ENCODE data around the gene PWWP2B.

PWWP2B gene

DNA sequence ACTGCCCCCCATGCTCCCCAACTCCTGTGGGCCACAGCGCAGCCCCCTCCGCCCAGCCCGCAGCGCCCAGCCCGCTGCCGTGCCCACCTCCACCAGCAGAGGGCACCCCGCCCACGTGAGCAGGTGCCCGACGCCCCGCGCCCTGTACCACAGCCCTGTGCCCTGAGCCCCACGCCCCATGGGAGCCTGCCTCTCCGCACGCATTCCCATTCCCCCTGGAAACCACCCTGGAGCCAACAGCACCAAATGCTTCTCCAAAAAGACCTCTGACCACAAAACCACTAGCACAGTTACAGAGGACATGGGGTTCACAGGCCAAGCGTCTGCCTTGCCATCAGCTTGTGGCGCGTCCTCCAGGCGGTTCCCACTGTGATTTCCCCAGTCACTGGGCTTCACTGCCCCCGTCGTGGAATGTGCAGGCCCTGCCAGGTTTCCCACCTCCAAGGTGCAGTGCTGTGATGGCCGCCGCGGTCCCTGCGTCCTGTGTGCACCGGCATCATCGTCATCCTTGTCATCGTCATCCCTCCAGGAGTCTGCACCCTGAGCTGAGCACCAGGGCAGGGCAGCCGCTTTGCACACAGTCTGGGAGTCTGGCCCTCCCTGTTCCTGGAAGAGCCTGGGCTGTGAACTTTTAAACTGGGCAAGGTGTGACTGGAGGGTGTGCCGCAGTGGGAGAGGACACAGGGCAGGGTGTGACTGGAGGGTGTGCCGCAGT is 61.7 kb downstream of the PWWP2B start:
- Histone ChIP-seq H3K27ac (ENCODE audit: low read depth, low read length) (no peak overlapping the region), H3K79me2 (ENCODE audit: control insufficient read depth, insufficient read depth, low read length, unreplicated experiment) (no peaks in the 10 kb centered on the region), H2AFZ (ENCODE audit: low read length, unreplicated experiment) (no peak overlapping the region), H3K4me1 (ENCODE audit: control insufficient read depth, insufficient read depth, low read length, unreplicated experiment) (peaks cover 5% of the 10 kb centered on the region), H3K4me3 (ENCODE audit: low read depth, low read length) (no peak overlapping the region), H3K36me3 (ENCODE audit: insufficient read depth, low read length) (no peaks in the 10 kb centered on the region), H3K27me3 (ENCODE audit: insufficient read depth, low read length) (no peaks in the 10 kb centered on the region)

GRCh38 chr10:132459301-132460003 is 62.5 kb downstream of the PWWP2B start:
- Histone ChIP-seq H3K36me3 (ENCODE audit: insufficient read depth, low read length) (no peaks in the 10 kb centered on the region), H3K27ac (ENCODE audit: low read depth, low read length) (no peak overlapping the region), H3K79me2 (ENCODE audit: control insufficient read depth, insufficient read depth, low read length, unreplicated experiment) (no peaks in the 10 kb centered on the region), H2AFZ (ENCODE audit: low read length, unreplicated experiment) (no peak overlapping the region), H3K4me3 (ENCODE audit: low read depth, low read length) (no peak overlapping the region), H3K27me3 (ENCODE audit: insufficient read depth, low read length) (no peaks in the 10 kb centered on the region), H3K4me1 (ENCODE audit: control insufficient read depth, insufficient read depth, low read length, unreplicated experiment) (peaks cover 5% of the 10 kb centered on the region)

DNA sequence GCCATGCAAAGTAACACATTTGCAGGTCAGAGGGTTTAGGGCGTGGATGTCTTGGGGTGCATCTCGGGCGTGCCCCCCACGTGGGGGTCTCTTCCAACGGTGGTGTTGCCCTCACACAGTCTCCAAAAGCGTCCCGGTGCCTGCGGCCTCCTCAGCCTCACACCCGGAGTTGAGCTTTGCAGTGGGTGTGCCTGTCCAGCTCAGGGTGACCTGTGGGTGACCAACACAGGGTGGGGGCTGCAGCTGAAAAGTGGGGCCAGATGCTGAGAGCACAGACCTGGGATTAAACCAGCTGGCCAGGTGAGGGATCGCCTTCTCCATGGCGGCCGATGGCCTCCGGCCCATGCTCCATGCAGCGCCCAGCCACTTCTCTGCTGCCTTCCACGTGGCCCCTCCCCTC is 63.1 kb downstream of the PWWP2B start:
- Histone ChIP-seq H3K4me3 (ENCODE audit: low read depth, low read length) (no peak overlapping the region), H3K27ac (ENCODE audit: low read depth, low read length) (no peak overlapping the region), H3K36me3 (ENCODE audit: insufficient read depth, low read length) (no peaks in the 10 kb centered on the region), H3K27me3 (ENCODE audit: insufficient read depth, low read length) (no peaks in the 10 kb centered on the region), H3K79me2 (ENCODE audit: control insufficient read depth, insufficient read depth, low read length, unreplicated experiment) (no peaks in the 10 kb centered on the region), H3K4me1 (ENCODE audit: control insufficient read depth, insufficient read depth, low read length, unreplicated experiment) (peaks cover 5% of the 10 kb centered on the region), H2AFZ (ENCODE audit: low read length, unreplicated experiment) (no peak overlapping the region)

DNA sequence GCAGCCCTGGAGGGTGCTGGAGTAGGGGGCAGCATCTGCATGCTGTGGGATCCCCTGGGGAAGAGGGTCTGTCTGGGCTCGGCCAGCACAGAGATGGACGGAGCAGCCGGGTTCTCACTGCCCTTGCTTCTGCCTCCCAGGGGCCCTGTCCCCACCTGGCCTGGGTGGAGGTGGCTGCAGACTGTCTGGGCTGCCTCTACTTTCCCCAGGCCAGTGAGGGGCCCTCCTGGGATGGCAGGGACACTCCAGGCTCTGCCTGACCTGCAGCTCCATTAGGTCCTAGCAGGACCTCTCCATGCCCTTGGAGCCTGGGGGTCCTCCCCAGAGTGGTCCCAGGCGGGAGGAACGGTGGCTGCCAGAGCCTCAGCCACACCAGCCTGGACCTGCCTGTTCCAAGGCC is 63.7 kb downstream of the PWWP2B start:
- Histone ChIP-seq H3K27ac (ENCODE audit: low read depth, low read length) (no peak overlapping the region), H3K27me3 (ENCODE audit: insufficient read depth, low read length) (no peaks in the 10 kb centered on the region), H3K4me3 (ENCODE audit: low read depth, low read length) (no peak overlapping the region), H3K36me3 (ENCODE audit: insufficient read depth, low read length) (no peaks in the 10 kb centered on the region), H3K4me1 (ENCODE audit: control insufficient read depth, insufficient read depth, low read length, unreplicated experiment) (peaks cover 5% of the 10 kb centered on the region), H3K79me2 (ENCODE audit: control insufficient read depth, insufficient read depth, low read length, unreplicated experiment) (no peaks in the 10 kb centered on the region), H2AFZ (ENCODE audit: low read length, unreplicated experiment) (no peak overlapping the region)

DNA sequence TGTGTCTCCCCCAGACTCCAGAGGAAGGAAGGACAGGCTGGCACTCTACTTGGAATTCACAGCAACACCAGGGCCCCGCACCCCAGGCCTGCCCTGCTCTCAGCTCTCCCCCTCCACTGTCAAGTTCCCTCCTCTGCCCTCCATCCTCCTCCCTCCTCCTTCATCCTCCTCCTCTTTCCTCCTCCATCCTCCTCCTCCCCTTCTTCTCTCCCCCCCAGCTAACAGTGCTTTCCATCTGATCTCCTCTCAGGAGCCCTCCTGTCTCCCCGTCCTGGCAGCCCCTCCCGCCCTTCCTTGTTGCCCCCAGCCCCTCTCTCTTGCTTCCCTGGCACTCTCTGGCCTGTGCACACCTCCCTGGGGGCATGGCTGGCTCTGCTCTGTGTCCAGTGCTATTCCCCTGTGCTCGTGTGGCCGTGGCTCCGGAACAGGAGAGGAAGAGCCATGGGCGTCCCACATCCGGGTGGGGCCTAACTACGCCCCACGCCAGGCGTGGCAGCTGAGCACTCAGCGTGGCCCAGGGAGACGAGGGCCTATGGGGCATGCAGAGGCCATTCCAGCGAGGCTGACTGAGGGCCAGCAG is 64.2 kb downstream of the PWWP2B start:
- H3K27ac ChIP-seq (ENCODE audit: low read depth, low read length) = no peak overlapping the region
- no peak overlapping the region for H2AFZ ChIP-seq (ENCODE audit: low read length, unreplicated experiment)
- no peaks in the 10 kb centered on the region for H3K36me3 ChIP-seq (ENCODE audit: insufficient read depth, low read length)
- no peaks in the 10 kb centered on the region for H3K27me3 ChIP-seq (ENCODE audit: insufficient read depth, low read length)
- H3K4me1 ChIP-seq (ENCODE audit: control insufficient read depth, insufficient read depth, low read length, unreplicated experiment) = peaks cover 5% of the 10 kb centered on the region
- H3K4me3 ChIP-seq (ENCODE audit: low read depth, low read length) = no peak overlapping the region
- no peaks in the 10 kb centered on the region for H3K79me2 ChIP-seq (ENCODE audit: control insufficient read depth, insufficient read depth, low read length, unreplicated experiment)

GRCh38 chr10:132461683-132462231 is 64.8 kb downstream of the PWWP2B start:
- Histone ChIP-seq H3K27me3 (ENCODE audit: insufficient read depth, low read length) (no peaks in the 10 kb centered on the region), H2AFZ (ENCODE audit: low read length, unreplicated experiment) (no peak overlapping the region), H3K36me3 (ENCODE audit: insufficient read depth, low read length) (no peaks in the 10 kb centered on the region), H3K4me1 (ENCODE audit: control insufficient read depth, insufficient read depth, low read length, unreplicated experiment) (peaks cover 5% of the 10 kb centered on the region), H3K4me3 (ENCODE audit: low read depth, low read length) (no peak overlapping the region), H3K79me2 (ENCODE audit: control insufficient read depth, insufficient read depth, low read length, unreplicated experiment) (no peaks in the 10 kb centered on the region), H3K27ac (ENCODE audit: low read depth, low read length) (no peak overlapping the region)

GRCh38 chr10:132462463-132463332 is 65.7 kb downstream of the PWWP2B start:
- H3K27ac ChIP-seq (ENCODE audit: low read depth, low read length) = no peak overlapping the region
- no peaks in the 10 kb centered on the region for H3K36me3 ChIP-seq (ENCODE audit: insufficient read depth, low read length)
- H3K4me3 ChIP-seq (ENCODE audit: low read depth, low read length) = no peak overlapping the region
- no peak overlapping the region for H2AFZ ChIP-seq (ENCODE audit: low read length, unreplicated experiment)
- H3K4me1 ChIP-seq (ENCODE audit: control insufficient read depth, insufficient read depth, low read length, unreplicated experiment) = peaks cover 5% of the 10 kb centered on the region
- no peaks in the 10 kb centered on the region for H3K27me3 ChIP-seq (ENCODE audit: insufficient read depth, low read length)
- no peaks in the 10 kb centered on the region for H3K79me2 ChIP-seq (ENCODE audit: control insufficient read depth, insufficient read depth, low read length, unreplicated experiment)

DNA sequence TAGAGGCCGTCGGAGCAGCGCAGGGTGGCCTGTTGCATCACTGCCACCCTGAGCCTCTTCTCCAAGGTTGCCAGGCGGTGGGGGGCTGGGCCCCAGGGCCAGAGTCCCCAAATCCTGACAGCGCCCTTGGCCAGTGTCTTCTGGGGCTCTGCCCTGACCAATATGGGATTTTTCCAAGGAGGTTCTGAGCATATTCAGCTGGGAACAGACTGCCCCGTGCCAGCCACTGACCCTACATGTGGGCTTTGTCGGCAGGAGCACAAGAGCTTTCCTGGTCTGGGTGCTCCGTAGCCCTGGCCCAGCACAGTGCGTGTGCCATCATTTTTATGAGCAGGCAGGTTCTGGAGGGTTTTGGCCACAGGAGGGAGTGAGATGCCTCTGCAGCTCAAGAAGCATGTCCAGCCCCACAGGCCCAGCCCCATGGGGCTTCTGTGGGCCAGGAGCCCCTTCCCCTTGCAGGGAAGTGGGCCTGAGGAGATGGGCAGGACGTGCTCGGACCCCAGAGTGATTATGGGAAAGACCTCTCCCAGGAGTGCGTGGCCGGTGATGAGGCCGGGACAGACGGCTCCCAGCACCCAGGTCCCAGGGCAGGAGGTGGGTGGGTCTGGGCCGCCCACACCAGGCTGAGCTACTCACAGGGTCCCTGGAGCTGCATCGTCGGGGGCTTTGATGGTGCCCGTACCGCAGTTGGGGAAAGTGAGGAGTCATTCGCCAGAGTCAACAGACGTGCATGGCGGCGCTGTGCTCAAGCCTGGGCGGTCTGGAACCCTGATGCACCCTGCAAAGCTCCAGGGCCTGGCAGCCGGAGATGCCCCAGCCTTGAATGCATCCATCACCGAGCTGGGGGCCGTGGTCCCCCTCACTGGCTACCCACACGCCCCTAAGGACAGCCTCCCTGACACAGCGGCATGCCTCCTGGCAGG is 66.6 kb downstream of the PWWP2B start:
- peaks cover 5% of the 10 kb centered on the region for H3K4me1 ChIP-seq (ENCODE audit: control insufficient read depth, insufficient read depth, low read length, unreplicated experiment)
- H2AFZ ChIP-seq (ENCODE audit: low read length, unreplicated experiment) = peak overlapping the region; percentile 30
- no peaks in the 10 kb centered on the region for H3K79me2 ChIP-seq (ENCODE audit: control insufficient read depth, insufficient read depth, low read length, unreplicated experiment)
- no peaks in the 10 kb centered on the region for H3K27me3 ChIP-seq (ENCODE audit: insufficient read depth, low read length)
- no peak overlapping the region for H3K4me3 ChIP-seq (ENCODE audit: low read depth, low read length)
- H3K36me3 ChIP-seq (ENCODE audit: insufficient read depth, low read length) = no peaks in the 10 kb centered on the region
- H3K27ac ChIP-seq (ENCODE audit: low read depth, low read length) = no peak overlapping the region

DNA sequence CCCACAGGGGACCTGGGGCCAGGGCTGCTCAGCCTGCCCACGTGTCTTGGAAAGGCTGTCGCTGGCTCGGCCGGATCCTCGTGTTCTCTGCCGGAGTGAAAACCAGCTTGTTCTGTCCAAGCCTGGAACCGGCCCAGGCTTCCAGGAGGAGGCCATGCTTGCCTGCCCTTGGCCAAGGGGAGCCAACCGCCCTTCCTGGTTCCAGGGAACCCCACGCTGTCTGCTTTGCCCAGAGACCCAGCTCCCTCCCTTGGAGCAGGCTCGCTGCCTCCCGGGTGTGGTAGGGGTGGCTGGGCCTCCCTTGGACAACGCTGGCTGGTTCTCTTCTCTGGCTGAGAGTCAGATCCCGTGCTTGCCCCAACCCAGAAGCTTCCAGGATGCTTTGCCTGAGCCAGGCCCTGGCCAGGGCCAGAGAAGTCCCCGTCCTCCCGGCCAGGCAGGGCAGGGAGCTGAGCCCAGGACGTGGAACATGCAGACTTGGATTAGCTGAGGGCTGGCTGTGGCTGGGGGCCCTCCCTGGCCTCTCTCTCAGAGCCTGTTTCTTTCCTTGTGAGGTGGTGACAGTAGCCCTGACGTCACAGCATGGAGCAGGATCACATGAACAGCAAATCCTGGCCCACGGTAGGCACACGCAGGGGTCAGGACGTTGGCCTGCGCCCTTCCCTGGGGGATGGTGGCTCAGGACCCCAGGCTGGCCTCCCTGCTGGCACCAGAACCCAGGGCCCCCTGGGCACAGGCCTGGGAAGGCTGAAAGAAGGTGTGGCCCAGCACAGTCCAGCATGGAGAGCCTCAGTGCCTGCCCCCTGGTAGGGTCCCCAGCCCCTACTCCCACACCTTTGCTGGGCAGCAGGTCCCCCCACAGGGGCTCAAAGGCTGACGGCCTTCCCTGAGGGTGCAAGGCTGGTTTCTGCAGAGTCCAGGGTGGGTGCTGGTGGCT is 67.5 kb downstream of the PWWP2B start:
- Histone ChIP-seq H3K36me3 (ENCODE audit: insufficient read depth, low read length) (no peaks in the 10 kb centered on the region), H3K4me1 (ENCODE audit: control insufficient read depth, insufficient read depth, low read length, unreplicated experiment) (peaks cover 5% of the 10 kb centered on the region), H3K27ac (ENCODE audit: low read depth, low read length) (no peak overlapping the region), H3K27me3 (ENCODE audit: insufficient read depth, low read length) (no peaks in the 10 kb centered on the region), H3K79me2 (ENCODE audit: control insufficient read depth, insufficient read depth, low read length, unreplicated experiment) (no peaks in the 10 kb centered on the region), H2AFZ (ENCODE audit: low read length, unreplicated experiment) (peak overlapping the region; percentile 30), H3K4me3 (ENCODE audit: low read depth, low read length) (no peak overlapping the region)
